NCI-H345 treated with DMSO at 0.1 percent for 48 hours (cell line): ENCODE measurements around the gene ZNF761.
"Not testable (repeated sequence)": the region's sequence is repeated elsewhere in the genome, so short reads cannot be mapped to it uniquely, and the experiment has no call there.

Source experiments
- DNase-seq: peaks from one replicate; lab custom pipeline; 2025; ENCODE audit not compliant: unreplicated experiment; lab: John Stamatoyannopoulos, UW

The ZNF761 gene

GRCh38 chr19:53431399-53432087 is at the start of gene ZNF761:
Gene ZNF761 (plus strand): TSS chr19:53431984. CDS start chr19:53447269, 15,285 bp downstream.
- DNase-seq = peak; percentile 74

DNA sequence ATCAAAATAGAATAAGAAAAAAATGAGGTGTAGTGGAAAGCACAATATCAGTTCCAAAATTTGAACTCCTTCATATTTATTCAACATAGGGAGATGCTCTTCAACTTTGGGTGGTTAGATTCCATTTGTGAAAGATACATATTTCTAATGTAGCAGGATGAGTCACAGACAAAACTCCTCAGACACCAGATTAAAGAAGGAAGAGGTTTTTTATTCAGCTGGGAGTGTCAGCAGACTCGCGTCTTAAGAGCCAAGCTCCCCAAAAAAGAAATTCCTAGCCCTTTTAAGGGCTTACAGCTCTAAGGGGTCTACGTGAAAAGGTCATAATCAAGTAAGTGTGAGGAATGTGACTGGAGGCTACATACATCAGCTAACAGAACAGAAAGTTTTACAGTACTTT is 43.6 kb upstream of the ZNF761 start:
- no peak for DNase-seq

DNA sequence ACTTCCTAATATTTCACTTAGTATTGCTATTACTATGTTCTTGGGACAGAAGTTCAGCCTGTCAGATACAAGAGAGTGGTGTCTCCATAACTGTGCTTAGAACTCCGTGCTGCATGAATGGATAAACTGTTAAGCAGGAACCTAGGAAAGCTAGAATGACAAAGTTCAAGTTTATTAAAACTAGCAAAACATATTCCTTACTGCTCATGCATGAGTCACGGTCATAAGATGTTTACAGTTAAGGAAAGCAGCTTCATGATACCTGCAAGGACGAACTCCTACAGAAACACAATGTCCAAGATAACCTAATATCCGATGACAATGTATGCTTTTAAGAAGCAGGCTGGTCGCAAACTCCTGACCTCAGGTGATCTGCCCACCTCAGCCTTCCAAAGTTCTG is 42.9 kb upstream of the ZNF761 start:
- DNase-seq = no peak

DNA sequence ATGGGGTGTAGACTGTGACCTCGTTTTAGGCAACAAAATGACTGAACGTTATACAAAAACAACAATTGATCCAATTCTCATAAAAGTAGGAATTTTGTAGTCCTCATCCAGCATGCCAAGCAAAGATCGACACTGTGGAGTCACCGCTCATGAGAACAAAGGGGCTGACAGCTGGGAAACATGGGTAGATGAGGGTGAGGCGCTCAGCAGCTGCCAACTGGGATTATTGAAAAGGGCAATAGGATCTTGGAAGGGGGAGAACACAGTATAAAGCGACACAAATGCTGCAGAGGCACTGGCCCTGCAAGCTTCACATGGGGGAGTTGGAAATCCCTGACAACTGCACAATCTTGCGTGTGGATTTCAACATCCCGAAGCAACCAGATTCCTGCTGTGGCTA is 42.2 kb upstream of the ZNF761 start:
- no peak for DNase-seq

DNA sequence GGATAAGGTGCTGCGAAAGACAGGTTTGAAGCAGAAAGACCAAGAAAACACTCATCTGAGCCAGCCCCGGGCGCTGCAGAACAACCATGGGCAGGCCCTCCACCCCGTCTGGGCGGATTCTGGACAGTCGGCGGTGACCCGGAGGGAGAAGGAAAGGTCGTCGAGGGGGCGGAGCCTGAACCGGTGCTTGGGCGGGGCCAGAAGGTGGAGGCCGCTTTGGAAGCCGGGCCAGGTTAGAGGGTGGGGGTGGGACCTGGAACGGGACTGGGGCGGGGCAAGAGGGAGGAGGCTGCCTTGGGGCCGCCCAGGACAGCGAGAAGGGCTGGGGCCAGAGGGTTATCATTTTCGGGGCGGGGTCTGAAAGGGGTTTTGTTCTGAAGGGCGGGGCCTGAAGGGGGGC is 41.8 kb upstream of the ZNF761 start:
- no peak for DNase-seq

DNA sequence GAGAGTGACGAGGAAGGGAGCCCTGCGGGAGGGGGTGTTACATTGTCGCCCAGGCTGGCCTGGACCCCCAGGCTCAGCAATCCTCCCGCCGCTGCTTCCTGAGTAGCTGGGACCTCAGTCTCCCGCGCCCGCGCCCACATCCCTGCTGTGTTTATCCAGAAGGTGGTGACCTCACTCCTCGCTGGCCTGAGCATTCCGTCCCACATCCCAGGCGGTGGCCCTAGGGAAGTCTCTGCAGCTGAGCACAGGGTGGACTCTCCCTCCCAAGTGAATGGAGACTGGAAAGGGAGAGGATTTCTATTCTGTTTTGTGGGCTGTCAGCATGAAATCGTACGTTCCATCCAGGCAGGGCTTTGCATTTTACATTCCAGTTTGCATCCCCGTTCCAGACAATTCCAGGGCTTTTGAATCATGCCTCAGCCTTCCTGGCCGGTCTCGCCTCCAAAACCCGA is 37.2 kb upstream of the ZNF761 start:
- DNase-seq = no peak

- DNase-seq = peak; percentile 37
Observed at GRCh38 chr19:53394974-53395839, 36.6 kb upstream of the ZNF761 start, which contains the start of gene ZNF765. Gene ZNF765 (plus strand): TSS chr19:53395149. CDS start chr19:53398016, 2,867 bp downstream.

DNA sequence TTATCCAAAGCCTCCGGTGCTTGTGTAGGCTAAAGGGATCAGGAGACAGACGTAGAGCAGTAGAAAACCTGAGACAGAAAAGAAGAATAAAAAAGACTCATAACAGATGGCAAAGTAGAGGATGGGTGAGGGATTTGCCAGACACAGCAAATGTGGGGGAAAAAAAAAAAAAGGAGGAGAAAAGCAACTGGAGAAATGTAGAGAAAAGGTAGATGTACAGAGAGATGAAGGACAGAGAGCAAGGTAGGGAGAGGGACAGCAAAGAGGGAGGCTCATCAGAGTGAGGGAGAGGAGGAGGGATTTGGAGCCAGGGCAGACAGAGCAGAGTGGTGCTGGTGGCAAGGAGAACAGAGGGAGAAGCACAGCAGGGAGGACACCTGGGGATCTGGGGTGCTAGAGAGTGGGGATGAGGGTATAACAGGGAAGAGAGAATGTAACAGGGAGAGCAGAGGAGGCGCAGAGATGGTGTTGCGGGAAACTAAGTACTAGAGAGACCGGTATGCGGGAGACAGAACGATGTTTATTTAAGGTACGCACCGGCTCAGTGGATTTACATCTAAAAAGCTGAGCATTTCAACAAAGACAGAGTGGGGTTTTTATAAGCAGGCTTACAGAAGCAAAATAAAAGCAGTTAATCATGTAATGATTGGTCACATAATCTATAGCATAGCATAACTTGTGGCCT is 35.8 kb upstream of the ZNF761 start:
- not testable (repeated sequence) for DNase-seq

DNA sequence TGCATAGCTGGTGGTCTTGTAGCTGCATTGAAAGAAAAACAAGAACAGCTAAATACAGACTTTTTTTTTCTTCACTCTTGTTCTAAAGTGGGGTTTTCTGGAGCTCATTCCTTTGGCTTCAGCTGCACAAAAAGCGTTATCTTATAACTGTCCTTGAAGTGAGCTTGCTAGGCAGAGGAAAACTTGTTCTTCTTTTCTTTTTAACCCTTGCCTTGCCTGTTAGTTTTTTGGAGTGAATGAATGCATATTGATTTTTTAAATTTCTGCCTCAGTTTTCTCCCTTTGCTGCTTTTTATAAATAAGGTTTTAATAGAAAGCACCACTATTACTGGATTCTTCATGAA is 35.3 kb upstream of the ZNF761 start:
- DNase-seq = no peak

- not testable (repeated sequence) for DNase-seq
Observed at GRCh38 chr19:53397918-53398317, 33.9 kb upstream of the ZNF761 start.

- no peak for DNase-seq
Observed at GRCh38 chr19:53409505-53410204, 22.1 kb upstream of the ZNF761 start.

DNA sequence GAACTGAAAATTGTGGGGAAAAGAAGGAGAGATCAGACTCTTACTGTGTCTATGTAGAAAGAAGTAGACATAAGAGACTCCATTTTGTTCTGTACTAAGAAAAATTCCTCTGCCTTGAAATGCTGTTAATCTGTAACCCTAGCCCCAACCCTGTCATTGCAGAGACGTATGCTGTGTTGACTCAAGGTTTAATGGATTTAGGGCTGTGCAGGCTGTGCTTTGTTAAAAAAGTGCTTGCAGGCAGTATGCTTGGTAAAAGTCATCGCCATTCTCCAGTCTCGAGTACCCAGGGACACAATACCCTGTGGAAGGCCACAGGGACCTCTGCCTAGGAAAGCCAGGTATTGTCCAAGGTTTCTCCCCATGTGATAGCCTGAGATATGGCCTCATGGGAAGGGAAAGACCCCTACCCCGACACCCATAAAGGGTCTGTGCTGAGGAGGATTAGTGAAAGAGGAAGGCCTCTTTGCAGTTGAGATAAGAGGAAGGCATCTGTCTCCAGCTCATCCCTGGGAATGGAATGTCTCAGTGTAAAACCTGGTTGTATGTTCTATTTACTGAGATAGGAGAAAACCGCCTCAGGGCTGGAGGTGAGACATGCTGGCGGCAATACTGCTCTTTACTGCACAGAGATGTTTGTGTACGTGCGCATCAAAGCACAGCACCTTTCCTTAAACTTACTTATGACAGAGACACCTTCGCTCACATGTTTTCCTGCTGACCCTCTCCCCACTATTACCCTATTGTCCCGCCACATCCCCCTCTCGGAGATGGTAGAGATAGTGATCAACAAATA is 11.1 kb upstream of the ZNF761 start:
- not testable (repeated sequence) for DNase-seq

DNA sequence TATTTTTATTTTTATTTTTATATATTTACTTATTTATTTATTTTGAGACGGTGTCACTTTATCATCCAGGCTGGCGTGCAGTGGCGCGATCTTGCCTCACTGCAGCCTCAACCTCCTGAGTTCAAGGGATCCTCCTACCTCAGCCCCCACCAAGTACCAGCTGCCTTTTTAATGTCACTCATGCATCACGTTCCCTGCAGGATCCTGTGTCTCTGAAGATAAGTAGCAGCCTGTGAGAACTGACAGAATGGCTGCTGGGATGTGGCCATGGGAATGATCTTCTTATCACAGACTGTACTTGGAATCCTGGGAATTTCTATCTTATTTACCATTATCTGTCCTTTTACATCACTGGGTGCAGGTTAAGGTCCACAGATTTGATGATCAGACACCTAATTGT is 9.2 kb upstream of the ZNF761 start:
- peak; percentile 32 for DNase-seq

GRCh38 chr19:53423074-53423473 is 8.7 kb upstream of the ZNF761 start:
- DNase-seq = peak; percentile 0

GRCh38 chr19:53423680-53424079 is 8.1 kb upstream of the ZNF761 start:
- not testable (repeated sequence) for DNase-seq

- DNase-seq = peak; percentile 43
Observed at GRCh38 chr19:53424968-53425597, 6.7 kb upstream of the ZNF761 start.

DNA sequence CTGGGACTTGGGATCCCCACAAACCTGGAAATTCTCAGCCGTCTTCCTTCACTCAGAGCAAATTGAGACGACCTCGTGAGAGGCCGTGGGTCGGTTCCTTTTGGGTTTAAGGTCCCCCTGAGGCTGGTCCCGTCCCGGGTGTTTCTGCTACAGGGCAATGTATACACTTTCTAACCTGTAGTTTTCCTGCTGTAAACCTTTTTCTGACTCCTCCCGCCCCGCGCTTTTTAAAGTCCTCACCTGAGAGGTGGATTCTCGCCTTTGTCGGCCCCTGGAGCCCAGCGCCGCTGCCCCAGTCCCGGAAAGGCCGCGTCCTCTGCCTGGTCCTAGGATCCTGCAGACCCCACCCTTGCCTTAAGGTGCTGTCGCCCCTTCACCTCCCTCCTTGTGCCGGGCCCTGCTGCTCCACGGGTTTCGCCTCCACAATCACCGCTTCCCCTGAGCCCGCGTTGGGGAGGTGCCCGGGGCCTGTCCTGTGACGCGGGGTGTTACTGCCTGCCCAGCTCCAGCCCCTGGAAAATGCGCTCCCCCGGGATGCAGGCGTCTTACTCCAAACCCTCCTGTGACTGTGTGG is 391 bp downstream of the ZNF761 start:
- DNase-seq = no peak

DNA sequence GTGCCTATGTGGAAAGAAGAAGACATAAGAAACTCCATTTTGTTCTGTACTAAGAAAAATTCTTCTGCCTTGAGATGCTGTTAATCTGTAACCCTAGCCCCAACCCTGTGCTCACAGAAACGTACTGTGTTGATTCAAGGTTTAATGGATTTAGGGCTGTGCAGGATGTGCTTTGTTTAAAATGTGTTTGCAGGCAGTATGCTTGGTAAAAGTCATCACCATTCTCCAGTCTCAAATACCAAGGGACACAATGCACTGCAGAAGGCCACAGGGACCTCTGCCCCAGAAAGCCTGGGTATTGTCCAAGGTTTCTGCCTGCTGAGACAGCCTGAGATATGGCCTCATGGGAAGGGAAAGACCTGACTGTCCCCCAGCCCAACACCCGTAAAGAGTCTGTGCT is 12.0 kb downstream of the ZNF761 start:
- not testable (repeated sequence) for DNase-seq

- not testable (repeated sequence) for DNase-seq
Observed at GRCh38 chr19:53447196-53447595, 15.4 kb downstream of the ZNF761 start.
